HG03095 (cell line): ENCODE results near the gene OR2A42.
"Not testable (repeated sequence)": the region's sequence is repeated elsewhere in the genome, so short reads cannot be mapped to it uniquely, and the experiment has no call there.

ENCODE experiments used
- ATAC-seq: cut with Tn5 transposase; IDR thresholded peaks from one replicate; pipeline ENCODE4 v1.9.1; 2021; ENCODE audit warnings: moderate library complexity; ENCODE audit not compliant: unreplicated experiment

Gene OR2A42

DNA sequence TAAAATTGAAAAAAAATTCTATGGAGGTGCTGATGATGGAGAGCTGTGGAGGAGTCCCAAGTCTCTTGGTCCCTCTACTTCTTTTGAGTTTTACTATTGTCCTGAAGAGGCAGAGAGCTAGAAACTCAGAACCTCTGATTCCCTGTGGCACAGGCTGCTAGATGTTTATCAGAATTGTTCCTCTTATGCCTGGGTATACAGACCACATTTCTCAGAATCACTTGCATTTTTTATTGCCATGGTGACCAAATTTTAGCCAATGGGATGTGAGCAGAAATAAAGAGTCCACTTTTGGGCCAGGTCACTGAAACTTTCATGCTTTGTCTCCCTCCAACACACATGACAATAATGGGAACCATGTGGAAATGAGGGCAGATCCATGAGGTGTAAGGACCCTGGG is 15.7 kb downstream of the OR2A42 start:
- not testable (repeated sequence) for ATAC-seq

DNA sequence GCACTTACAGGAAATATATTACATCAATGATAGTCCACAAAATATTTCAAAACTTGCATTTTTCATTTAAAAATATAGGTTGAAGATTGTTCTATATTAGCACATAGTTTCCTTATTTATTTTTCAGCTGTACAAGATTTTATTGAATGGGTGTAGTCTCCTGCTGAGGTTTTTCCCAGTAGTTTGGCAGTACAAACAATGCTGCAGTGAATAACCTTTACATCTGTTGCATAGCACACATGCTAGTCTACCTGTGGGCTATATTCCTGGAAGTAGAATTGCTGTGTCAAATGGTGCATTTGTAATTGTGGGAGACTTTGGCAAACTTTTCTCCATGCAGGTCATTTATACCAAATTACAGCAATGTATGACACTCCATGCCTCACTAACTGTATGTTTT is 18.9 kb downstream of the OR2A42 start:
- ATAC-seq = not testable (repeated sequence)

DNA sequence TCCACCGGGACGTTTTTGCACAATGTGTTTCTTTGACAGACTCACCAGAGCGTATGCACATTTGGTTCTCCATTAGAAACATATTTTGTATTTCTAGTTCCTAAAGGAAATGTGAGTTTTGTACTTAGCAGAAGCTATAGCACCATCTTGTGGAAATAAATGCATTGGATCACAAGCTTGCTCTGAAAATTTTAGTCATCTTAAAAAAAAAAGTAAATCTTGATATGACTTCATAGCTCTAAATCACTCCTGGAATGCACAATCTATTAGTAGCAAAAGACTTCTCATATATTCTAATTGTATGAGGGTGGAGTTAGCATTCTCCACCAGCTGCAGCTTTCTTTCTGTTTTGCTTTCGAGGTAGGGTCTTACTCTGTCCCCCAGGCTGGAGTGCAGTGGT is 20.3 kb downstream of the OR2A42 start:
- ATAC-seq = not testable (repeated sequence)

DNA sequence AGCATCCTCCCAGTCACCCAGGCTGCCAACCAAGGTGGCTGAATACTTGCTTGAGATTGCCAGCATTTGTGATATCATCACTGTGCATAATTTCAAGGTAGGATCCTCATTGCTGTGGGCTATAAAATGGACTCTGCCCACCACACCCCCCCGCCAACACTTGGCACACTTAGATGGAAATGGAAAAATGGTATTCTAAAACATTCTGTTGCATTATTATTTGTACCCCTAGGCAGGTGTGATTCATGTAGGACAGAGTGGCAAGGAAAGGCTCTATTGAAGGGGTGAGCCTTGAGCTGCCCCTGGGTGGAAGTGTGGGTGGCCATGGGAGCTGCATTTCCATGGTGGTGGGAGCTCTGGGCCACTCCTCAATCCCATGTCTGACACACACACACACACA is 20.8 kb downstream of the OR2A42 start:
- not testable (repeated sequence) for ATAC-seq

DNA sequence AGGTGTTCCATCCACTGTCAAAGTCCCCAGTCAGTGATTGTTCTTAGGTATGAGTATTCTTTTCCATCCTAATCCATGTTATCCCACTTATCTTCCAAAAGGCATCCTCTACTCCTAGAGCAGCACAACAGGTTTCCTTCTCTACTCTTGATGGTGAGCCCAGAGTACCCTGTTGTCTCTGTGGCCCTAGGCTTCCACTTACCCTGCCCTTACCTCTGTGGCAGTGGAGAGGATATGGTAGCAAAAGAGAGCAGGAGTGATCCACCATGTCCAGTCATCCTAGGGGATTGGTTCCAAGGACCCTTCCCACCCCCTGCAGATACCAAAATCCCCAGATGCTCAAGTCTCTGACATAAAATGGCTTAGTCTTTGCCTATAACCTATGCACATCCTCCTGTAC is 22.2 kb downstream of the OR2A42 start:
- ATAC-seq = not testable (repeated sequence)

DNA sequence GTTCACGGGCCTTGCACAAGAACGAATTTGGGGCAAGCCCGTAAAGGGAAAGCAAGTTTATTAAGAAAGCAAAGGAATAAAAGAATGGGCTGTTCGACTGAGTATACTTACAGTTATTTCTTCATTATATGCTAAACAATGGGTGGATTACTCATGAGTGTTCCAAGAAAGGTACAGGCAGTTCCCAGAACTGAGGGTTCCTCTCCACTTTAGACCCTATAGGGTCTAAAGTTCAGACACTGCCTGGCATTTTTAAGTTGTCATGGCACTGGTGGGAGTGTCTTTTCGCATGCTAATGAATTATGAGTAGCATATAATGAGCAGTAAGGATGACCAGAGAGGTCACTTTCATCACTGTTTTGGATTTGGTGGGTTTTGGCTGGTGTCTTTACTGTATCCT is 34.1 kb downstream of the OR2A42 start:
- ATAC-seq = not testable (repeated sequence)

DNA sequence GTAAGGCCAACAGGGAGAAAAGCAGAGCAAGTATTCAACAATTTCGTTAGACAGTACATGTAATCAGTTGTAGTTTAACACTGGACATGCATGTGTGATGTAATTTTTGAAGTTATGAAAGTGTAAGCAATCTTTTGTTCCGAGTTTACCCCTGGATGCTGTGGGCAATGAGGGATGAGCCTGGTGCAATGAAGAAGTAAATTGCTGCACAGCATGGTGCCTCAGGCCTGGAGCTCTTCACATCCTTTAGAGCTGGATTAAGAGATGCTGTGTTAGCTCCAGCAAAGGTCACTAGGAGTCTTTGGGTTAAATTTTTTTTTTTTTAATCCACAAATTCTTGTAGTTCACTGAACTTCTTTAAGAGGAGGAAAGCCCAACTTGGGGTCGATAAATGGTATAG is 36.3 kb downstream of the OR2A42 start:
- not testable (repeated sequence) for ATAC-seq

DNA sequence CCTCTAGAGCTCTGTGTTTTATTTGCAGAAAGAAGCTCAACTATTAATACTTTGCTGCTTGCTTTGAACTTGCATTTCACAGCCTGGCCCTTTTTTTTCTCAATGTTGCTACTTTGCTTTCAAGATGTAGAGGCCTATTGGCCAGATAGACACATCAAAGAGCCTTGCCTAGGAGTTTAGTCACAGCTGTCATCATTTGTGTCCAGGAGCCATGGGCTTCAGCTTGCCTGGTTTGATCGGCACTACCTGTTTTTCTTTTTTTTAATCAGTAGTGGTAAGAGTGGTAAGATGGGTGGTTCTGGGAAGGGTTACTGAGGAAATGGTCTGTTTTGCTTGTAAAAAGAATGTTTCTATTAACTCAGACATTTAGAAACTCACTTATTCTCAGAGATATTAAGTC is 37.4 kb downstream of the OR2A42 start:
- ATAC-seq = not testable (repeated sequence)

DNA sequence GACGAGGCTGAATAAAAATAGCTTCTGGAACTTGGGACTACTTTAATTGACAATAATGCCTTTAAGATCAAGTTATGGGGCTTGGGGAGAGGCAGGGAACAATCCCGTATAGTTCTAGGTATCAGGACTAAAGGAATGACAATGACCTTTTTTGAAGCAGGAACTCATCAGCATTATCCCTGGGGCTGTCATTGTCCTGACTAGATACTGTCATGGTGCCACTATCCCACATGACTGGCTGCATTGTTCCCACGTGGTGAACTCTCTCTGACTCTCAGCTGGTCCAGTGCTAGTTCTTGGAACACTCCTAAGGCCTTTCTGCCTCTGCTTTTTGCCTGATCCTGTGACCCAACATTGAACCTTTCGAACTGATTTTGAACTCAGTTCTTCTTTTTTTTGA is 40.5 kb downstream of the OR2A42 start:
- not testable (repeated sequence) for ATAC-seq

DNA sequence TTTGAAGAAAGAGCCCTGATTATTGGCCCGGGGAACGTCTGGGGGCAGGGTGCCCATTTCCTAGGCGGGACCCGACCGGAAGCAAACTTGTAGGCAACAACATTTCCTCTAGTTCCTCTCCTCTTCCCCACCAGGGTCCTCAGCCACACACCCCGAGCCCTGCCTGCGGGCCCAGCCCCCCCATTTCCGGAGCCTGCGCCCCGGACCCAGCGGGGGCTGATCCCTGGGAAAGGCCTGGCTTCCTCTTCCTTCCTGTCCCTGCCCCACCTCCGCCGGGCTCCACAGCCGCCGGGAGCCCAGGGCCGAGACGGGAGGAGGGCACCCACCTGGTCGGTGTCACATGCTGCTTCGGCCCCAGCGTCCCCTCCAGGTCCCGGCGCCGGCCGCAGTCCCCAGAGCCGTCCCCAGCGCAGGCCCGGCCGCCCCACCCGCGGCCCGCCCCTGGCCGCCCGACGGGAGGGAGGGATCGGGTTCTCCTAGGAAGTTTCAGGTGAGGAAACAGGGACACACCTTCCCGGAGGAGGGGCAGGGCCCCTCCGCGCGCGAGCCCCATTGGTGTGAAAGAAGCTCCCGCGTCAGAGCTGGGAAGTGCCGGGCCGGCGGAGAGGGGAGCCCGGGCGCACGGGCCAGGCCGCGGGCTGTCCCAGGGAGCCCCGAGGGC is 44.1 kb downstream of the OR2A42 start, which contains the start of gene ARHGEF35:
TSS of gene ARHGEF35 (minus strand) at position 622 of the 661 bp plus-strand sequence. CDS start 7,450 bp downstream, outside the sequence.
- peak; percentile 50 for ATAC-seq

DNA sequence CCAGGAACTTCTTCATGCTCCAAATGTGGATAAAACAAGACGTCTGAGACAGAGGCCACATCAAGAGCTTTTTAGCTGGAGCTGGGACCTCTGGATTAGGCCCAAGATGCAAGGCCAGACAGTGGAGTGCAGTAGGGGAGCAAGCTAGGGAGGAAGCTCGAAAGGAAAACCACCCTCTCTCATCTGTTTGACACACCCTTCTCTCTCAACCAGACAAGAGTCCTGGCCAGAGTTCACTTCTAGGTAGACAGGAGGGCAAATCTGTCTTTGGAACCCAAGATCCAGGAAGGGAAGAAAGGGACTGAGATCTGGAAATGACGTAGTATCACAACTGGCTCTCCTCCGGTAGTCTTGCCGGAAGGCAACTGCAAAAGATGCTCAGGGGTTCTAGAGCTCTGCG is 45.0 kb downstream of the OR2A42 start:
- not testable (repeated sequence) for ATAC-seq

DNA sequence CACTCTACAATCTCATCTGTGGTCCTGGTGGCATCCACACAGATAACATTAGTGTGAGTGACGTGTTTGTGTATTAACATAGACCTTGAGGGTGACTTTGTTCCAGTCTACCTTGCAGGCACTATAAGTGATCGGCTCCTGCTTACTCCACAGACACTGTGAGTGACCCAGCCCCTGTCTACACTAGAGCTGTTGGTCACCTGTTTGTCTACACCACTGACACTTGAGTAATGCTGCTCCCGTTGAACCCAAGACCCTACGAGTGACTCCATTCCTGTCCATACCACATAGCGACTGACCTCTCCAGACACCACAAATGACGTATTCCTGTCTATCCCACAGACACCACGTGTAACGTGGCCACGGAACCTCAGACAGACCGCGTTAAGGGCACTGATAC is 45.6 kb downstream of the OR2A42 start:
- not testable (repeated sequence) for ATAC-seq

DNA sequence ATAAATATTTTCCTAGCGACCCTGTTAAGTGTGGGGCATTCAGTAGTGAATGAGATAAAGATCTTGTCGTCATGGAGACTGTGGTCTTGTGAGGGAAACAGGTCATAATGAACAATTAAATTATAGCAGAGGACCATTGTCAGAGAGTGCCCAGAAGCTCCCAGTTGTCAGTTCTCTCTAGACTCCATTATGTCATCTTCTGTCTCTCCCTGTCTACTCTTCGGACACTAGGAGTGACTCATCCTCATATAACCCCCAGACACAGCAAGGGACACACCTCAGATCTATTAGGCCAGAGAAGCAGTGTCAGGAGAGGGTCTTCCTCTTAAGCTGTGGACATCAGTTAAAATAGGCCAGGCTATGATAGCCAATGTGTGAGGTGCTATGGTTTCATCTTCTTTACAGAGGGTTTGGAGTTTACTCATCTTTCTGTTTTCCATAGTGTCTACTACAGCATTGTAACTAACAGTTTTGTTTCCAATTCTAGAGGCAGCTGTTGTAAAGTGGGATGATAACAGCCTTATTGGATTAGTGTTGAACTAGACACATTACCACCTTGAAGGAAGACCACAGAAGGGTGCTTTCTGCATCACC is 50.7 kb downstream of the OR2A42 start:
- ATAC-seq = not testable (repeated sequence)

DNA sequence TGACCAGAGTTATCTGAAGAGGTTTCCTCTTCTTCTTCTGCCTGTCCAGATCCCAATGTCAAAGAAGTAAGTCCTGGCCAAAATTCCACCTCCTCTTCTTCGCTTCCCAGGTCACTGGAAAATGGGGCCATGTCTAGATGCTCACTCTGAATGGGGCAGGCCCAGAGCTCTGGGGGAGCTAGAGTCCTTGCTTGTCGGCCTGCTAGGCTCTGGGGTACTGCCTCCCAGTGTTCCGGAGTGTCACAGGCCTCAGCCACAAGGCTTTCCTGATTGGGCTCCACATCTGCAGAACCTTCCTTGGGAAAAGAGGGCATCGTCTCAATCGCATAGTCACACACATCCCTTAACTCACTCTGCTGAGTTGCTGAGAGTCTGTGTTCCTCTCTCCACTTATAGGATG is 51.6 kb downstream of the OR2A42 start:
- not testable (repeated sequence) for ATAC-seq

DNA sequence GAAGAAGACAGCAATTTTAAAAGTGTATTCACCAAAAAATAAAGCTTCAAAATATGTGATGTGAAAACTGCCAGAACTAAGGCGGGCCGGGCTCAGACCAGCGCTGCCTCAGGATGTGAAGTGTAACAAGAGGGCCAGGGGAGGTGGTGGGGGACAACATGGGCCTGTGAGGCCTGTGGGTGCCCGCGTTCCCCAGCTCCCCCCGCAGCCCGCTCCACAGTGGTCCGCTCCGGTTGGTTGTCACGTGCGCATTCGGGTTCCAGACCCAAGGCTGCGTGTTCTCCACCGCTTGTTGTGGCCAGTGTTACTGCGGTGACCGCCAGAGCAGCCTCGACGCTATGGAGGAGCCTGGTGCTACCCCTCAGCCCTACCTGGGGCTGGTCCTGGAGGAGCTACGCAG is 56.2 kb downstream of the OR2A42 start, which contains the start of gene CTAGE4:
TSS of gene CTAGE4 (plus strand) at position 301 of the 400 bp plus-strand sequence. CDS start at position 339, 38 bp downstream.
- not testable (repeated sequence) for ATAC-seq

DNA sequence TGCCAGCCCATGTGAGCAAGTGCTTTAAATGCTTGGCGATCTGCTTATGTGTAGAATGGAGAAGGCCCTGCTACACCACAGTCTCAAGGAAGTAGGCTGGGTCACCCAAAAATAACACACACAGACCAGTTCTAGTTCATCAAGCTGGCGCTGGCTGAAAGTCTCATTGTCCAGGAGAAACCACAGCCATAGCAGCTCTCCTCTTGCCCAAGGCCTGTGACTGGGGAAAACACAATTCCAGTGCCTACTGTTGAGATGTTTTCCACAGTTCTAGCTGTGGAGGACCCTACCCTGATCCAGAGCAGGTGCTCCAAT is 60.3 kb downstream of the OR2A42 start:
- ATAC-seq = peak; percentile 12

DNA sequence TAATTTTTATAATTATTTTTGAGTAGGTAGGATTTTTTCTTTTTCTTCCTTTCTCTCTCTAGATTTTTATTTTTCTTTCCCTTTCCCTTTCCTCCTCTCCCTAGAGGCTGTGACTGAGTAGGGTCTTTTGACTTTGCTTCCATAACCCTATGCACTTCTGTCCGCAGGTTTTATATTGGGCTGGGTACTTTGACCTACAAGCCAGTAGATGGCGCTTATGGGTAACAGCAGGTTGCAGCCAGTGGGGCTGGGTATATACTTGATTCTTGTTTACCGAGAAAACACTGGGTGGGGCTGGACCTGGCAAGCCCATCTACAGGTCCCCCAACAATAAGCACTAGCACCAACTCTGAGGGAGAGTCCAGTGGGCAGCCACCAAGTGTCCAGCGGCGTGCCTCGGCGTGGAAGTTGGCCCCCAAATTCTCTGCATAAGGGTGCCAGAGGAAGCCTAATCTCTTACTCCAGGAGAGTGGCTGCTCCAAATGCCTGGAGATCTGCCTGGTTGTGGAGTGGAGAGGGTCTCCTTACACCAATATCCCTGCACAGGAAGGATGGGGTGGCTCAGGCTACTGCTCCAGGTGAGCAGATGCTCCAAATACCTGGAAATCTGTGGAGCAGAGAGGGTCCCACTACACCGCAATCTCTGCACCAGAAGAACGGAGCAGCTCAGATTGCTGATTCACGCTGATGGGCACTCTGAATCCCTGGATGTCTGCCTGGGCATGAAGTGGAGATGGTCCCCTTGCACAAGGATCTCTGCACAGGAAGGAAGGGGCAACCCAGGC is 60.8 kb downstream of the OR2A42 start:
- peak; percentile 95 for ATAC-seq
